GM19467 (cell line): ENCODE data around the gene ARTN.

Experiments used
- ATAC-seq: cut with Tn5 transposase; IDR thresholded peaks from one replicate; pipeline ENCODE4 v1.9.1; 2021; ENCODE audit warnings: mild to moderate bottlenecking, moderate library complexity; ENCODE audit not compliant: unreplicated experiment

ARTN gene

DNA sequence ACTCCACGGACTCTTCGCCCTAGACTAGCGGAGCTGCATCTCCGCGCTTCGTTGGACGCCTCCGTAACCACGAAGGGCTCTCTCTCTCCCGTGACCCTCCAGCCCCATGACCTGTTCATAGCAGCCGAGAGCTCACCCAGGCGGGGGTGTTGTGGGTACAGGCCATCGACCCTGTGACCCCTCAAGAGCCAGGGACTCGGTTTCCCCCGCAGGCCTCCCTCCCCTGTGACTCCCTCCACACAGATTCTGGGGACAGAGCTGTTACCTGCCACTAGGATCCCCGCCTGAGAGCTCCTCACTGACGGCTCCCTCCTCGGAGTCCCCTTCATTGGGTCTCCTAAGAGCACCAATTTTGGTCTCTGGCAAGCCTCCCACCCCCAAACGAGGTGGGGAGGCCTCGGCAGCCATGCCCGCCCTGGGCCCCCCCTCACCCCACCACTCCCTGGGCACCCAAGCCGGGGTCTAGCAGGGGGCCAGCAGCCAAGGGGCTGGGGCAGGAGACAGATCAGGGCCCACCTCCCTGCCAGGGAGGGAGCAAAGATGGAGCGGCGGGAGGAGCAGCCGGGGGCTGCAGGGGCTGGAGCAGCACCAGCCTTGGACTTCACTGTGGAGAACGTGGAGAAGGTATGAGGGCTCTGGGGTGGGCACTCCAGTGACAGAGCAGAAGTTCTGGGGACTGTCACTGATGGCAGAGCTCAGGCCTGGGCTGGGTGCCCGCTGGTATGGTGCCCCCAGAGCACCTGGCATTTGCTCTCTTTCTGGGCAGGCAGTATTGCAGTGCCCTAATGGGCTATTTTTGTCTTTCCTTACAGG, 13.7 kb downstream of the ARTN start:
- no peak for ATAC-seq

- no peak for ATAC-seq
Observed at GRCh38 chr1:43947874-43948437, 14.4 kb downstream of the ARTN start.

- no peak for ATAC-seq
Observed at GRCh38 chr1:43949678-43950077, 16.1 kb downstream of the ARTN start.

DNA sequence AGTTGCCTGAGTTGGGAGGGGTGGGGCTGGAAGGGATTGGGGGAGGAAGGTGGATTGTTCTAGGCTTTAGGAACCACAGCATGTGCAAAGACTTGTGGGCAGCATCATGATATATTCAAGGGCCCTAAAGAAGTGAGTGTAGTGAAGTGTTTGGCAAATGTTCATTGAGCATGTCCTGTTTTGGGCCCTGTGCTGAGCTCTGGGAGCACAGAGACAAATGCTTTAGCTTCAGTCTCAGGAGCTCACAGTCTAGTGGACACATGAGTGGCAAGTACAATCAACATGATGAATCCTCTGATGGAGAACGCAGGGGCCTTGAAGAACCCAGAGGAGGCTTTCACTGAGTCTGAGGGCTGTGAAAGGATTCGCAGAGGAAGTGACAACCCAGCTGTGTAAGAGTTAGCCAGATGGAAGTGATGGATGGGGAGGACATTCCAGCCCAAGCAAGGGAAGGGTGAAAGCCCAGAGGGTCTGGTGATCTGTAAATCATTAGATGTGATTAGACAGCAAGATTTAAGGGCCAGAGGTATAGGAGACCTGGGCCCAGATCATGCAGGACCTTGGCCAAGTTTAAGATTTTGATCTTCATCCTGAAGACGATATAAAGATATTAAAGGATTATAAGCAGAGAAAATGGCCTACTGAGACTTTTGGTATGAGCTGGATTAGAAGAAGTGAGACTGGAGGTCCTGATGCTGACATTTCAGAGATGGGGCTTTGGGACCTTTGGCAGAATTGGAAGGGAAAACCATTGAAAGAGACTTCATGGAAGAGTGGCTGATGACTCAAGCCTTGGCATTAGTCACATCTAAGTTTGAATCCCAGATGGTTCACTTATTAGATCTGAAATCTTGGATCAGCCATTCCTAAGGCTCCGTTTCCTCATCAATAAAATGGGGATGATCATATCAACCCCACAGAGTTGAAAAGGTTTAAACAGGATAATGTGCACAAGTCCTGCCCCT, 17.7 kb downstream of the ARTN start:
- ATAC-seq: no peak

DNA sequence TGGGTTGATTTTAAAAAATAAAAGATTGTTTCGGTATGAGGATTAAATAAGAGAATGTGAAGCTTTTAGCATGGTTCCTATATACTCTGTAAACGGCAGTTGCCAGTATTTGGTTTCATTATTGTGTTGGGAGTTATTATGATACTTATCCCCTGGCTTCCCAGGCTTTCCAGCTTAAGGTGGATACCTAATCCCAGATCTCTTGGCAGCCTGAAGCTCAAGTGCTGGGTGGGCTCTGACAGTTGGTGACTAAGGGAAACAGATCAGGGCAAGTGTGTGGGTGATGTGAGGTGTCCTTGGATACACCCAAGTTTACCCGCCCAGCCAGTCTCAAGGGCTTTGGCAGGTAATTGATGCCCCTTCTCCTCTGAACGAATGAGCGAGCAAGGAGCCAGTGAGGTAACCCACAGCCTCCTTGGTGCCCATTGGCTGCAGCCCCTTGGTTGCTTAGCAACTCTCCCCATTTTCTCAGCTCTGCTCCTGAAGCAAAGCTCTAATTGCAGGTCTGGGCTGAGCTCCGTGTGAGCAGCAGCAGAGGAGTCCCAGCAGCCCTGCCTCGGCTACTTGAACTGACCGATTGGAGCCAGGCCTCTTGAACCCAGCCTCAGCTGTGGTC, 19.2 kb downstream of the ARTN start:
- no peak for ATAC-seq

GRCh38 chr1:43953361-43953760, 19.8 kb downstream of the ARTN start:
- no peak for ATAC-seq

GRCh38 chr1:43954036-43954435, 20.4 kb downstream of the ARTN start:
- no peak for ATAC-seq

- no peak for ATAC-seq
Observed at GRCh38 chr1:43956234-43956633, 22.6 kb downstream of the ARTN start.

DNA sequence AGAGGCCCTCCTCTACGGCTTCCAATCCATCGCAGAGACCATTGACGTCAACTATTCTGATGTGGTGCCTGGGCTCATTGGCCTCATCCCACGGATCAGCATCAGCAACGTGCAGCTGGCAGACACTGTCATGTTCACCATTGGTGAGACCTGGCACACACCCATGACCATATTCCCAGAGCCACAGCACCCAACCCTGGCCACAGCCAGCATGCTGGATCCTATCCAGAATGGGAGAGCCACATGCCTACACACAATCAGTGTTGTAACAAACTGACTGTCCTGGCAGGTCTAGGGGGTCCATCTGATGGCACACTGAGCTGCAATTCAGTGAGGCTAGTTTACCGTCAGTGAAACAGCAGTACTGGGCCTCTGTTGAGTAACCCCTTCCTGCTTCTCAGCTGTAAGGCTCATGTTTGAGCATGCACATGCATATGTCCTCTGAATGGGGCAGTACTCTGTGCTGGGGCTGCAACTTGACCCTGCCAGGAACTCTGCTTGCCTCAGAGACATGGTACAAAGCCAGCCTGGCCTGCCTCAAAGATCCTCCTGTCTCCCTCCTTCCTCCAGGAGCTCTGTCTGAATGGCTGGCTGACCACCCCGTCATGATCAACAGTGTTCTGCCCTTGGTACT, 23.9 kb downstream of the ARTN start:
- no peak for ATAC-seq

- ATAC-seq: no peak
Observed at GRCh38 chr1:43958351-43959255, 25.0 kb downstream of the ARTN start.

GRCh38 chr1:43960798-43961197, 27.2 kb downstream of the ARTN start:
- no peak for ATAC-seq

- no peak for ATAC-seq
Observed at GRCh38 chr1:43961692-43962091, 28.1 kb downstream of the ARTN start.

GRCh38 chr1:43962324-43962723, 28.7 kb downstream of the ARTN start:
- no peak for ATAC-seq

GRCh38 chr1:43963006-43963405, 29.4 kb downstream of the ARTN start:
- no peak for ATAC-seq

- ATAC-seq: no peak
Observed at GRCh38 chr1:43963890-43964289, 30.3 kb downstream of the ARTN start.

DNA sequence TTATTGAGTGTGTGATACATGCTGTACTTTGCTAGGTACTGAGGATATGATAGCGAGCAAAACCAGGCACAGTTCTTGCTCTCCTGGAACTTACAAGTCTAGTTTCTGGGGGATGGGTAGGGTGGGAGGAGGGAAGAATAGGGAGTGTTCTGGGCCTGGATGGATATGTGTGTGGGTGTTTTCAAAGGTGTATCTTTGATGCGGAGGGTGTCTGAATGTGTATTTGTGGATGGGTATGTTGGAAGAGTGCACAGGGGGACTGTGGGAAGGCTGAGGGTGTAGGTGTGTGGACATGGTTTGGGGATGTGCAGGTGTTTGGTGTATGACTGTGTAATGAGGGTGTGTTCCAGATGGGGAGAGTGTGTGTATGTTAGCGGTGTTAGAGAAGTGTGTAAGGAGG, 31.7 kb downstream of the ARTN start:
- no peak for ATAC-seq

DNA sequence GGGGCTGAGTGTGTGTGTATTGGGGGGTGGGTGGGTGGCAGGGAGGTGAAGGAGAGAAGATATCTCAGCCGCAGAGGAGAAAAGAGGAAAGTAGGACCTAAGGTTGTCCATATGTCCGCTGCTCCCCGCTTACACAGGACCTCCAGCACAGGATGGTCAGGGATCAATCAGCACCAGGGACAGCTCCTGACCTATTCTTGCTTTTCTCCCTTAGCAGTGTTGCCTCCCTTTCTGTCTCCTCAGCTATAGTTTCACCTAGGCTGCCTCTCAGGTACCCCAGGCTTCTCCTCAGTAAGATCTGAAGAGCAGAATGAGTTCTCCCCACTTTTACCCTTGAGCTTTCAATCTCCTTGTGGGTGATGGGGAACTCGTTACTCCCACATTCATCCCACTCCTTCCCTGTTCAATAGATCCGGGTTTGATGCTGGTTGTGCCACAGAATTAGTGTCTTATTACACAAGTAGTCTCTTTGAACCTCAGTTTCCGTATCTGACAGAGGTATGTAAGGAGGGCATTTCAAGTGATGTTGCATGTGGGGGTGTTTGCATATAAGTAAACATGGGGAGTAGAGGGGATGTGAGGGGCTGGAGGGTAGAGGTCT, 34.8 kb downstream of the ARTN start:
- ATAC-seq: no peak

GRCh38 chr1:43969416-43969745, 35.8 kb downstream of the ARTN start:
- ATAC-seq: no peak

- peak; percentile 75 for ATAC-seq
Observed at GRCh38 chr1:43969746-43970466, 36.3 kb downstream of the ARTN start, which contains the start of gene DPH2. TSS of gene DPH2 (plus strand) at chr1:43970010. CDS start at chr1:43970176, 166 bp downstream.
